ENCODE data around the gene SOST.

GRCh38 chr17:43768943-43769342 is 10.4 kb upstream of the SOST start:
- TF ChIP-seq CTCF (IDR thresholded peaks at IDR 0.05) (no peak), POLR2A (IDR thresholded peaks at IDR 0.05) (no peak)

Data from esophagus squamous epithelium (tissue), 4 donors.